HEK293 (cell line): ENCODE data around the gene MAP3K20.

Experiments used
- CTCF ChIA-PET: fragments of 350-600 bp; formaldehyde crosslinking; extraction: SDS; loops from one replicate; lab custom pipeline; 2021; ENCODE audit warnings: antibody characterized with exemption; lab: Yijun Ruan, JAX
- POLR2A ChIA-PET: fragments of 300-600 bp; formaldehyde crosslinking; extraction: SDS; loops from one replicate; lab custom pipeline; 2020; ENCODE audit warnings: antibody characterized with exemption, inconsistent platforms; lab: Yijun Ruan, JAX
- H3K27ac ChIP-seq: fragments of 200-500 bp; sonication (Bioruptor generic); 2 replicates; pipeline ENCODE4 v1.5.1; 2014; ENCODE audit warnings: low read depth, low read length, control low read depth, inconsistent platforms; ENCODE audit errors: extremely low read depth
- H3K36me3 ChIP-seq, 2 experiments: fragments of 200-500 bp in 1 of 2; sonication (Bioruptor generic) in 1 of 2; 1 replicate in 1 of 2; 2 replicates in 1 of 2; pipeline ENCODE4 v1.5.1; 2014 to 2017; ENCODE audit warnings: inconsistent platforms in 2 of 2, low read length in 2 of 2; ENCODE audit not compliant: control insufficient read depth in 2 of 2, insufficient read depth in 1 of 2
- H3K4me1 ChIP-seq: fragments of 200-500 bp; sonication (Bioruptor generic); 2 replicates; pipeline ENCODE4 v1.5.1; 2014; ENCODE audit warnings: mild to moderate bottlenecking, low read length, inconsistent platforms; ENCODE audit not compliant: control insufficient read depth, insufficient read depth
- H3K4me3 ChIP-seq: 2 replicates; pipeline ENCODE4 v1.5.1; 2011; ENCODE audit warnings: low read depth, mild to moderate bottlenecking, control low read depth, low read length, moderate library complexity
- H3K9me3 ChIP-seq: fragments of 200-500 bp; sonication (Bioruptor generic); 2 replicates; pipeline ENCODE4 v1.5.1; 2014; ENCODE audit warnings: low read depth, low read length, inconsistent platforms; ENCODE audit not compliant: control insufficient read depth, insufficient read depth
- AEBP2 ChIP-seq: fragments of 450-650 bp; formaldehyde crosslinking; IDR thresholded peaks from 2 replicates; pipeline ENCODE4 v1.5.1; 2016; ENCODE audit warnings: missing biosample characterization, missing genetic modification characterization, borderline replicate concordance
- GLIS1 ChIP-seq: fragments of 450-650 bp; formaldehyde crosslinking; IDR thresholded peaks from 2 replicates; pipeline ENCODE4 v1.5.1; 2016; ENCODE audit warnings: missing biosample characterization, missing genetic modification characterization
- INSM2 ChIP-seq: fragments of 450-650 bp; formaldehyde crosslinking; IDR thresholded peaks from 2 replicates; pipeline ENCODE4 v1.5.1; 2016; ENCODE audit warnings: missing biosample characterization, missing genetic modification characterization
- KLF9 ChIP-seq: fragments of 450-650 bp; formaldehyde crosslinking; IDR thresholded peaks from 2 replicates; pipeline ENCODE4 v1.5.1; 2016; ENCODE audit warnings: missing biosample characterization, missing genetic modification characterization, low read depth
- MYNN ChIP-seq: fragments of 450-650 bp; formaldehyde crosslinking; IDR thresholded peaks from 2 replicates; pipeline ENCODE4 v1.5.1; 2016; ENCODE audit warnings: missing biosample characterization, missing genetic modification characterization, borderline replicate concordance
- MZF1 ChIP-seq: fragments of 450-650 bp; formaldehyde crosslinking; IDR thresholded peaks from 2 replicates; pipeline ENCODE4 v1.5.1; 2017; ENCODE audit warnings: missing biosample characterization, missing genetic modification characterization, borderline replicate concordance
- RBAK ChIP-seq: fragments of 450-650 bp; formaldehyde crosslinking; IDR thresholded peaks from 2 replicates; pipeline ENCODE4 v1.5.1; 2016; ENCODE audit warnings: missing biosample characterization, missing genetic modification characterization
- TRIM28 ChIP-seq: IDR thresholded peaks from 2 replicates; pipeline ENCODE4 v1.6.1; 2011; ENCODE audit warnings: low read length, control low read depth, borderline replicate concordance
- WT1 ChIP-seq: fragments of 450-650 bp; formaldehyde crosslinking; IDR thresholded peaks from 2 replicates; pipeline ENCODE4 v1.5.1; 2016; ENCODE audit warnings: missing biosample characterization, missing genetic modification characterization
- ZFP3 ChIP-seq: fragments of 450-650 bp; formaldehyde crosslinking; IDR thresholded peaks from 2 replicates; pipeline ENCODE4 v1.5.1; 2016; ENCODE audit warnings: low read depth, missing biosample characterization, missing genetic modification characterization
- ZNF133 ChIP-seq: fragments of 450-650 bp; formaldehyde crosslinking; IDR thresholded peaks from 2 replicates; pipeline ENCODE4 v1.5.1; 2016; ENCODE audit warnings: missing biosample characterization, missing genetic modification characterization
- ZNF175 ChIP-seq: fragments of 450-650 bp; formaldehyde crosslinking; IDR thresholded peaks from 2 replicates; pipeline ENCODE4 v1.5.1; 2016; ENCODE audit warnings: missing biosample characterization, missing genetic modification characterization
- ZNF184 ChIP-seq: fragments of 450-650 bp; IDR thresholded peaks from 2 replicates; pipeline ENCODE4 v1.5.1; 2018; ENCODE audit warnings: missing biosample characterization, mild to moderate bottlenecking, missing genetic modification characterization
- ZNF274 ChIP-seq, 2 experiments: fragments of 200-500 bp in 1 of 2; fragments of 450-650 bp in 1 of 2; sonication (Bioruptor generic) in 1 of 2; formaldehyde crosslinking in 1 of 2; IDR thresholded peaks; 2 replicates each; pipeline versions ENCODE4 v1.5.1 to v1.6.1; 2014 to 2016; ENCODE audit warnings: borderline replicate concordance in 1 of 2, inconsistent platforms in 1 of 2, low read length in 1 of 2, missing biosample characterization in 1 of 2, missing genetic modification characterization in 1 of 2
- ZNF362 ChIP-seq: fragments of 450-650 bp; formaldehyde crosslinking; IDR thresholded peaks from 2 replicates; pipeline ENCODE4 v1.5.1; 2016; ENCODE audit warnings: missing biosample characterization, missing genetic modification characterization
- ZNF449 ChIP-seq: fragments of 450-650 bp; formaldehyde crosslinking; IDR thresholded peaks from 2 replicates; pipeline ENCODE4 v1.5.1; 2017; ENCODE audit warnings: missing biosample characterization, mild to moderate bottlenecking, missing genetic modification characterization, moderate library complexity
- ZNF558 ChIP-seq: fragments of 450-650 bp; formaldehyde crosslinking; IDR thresholded peaks from 2 replicates; pipeline ENCODE4 v1.5.1; 2016; ENCODE audit warnings: missing biosample characterization, missing genetic modification characterization
- ZNF560 ChIP-seq: fragments of 450-650 bp; formaldehyde crosslinking; IDR thresholded peaks from 2 replicates; pipeline ENCODE4 v1.5.1; 2017; ENCODE audit warnings: missing biosample characterization, missing genetic modification characterization, borderline replicate concordance
- ZNF561 ChIP-seq: fragments of 450-650 bp; IDR thresholded peaks from 2 replicates; pipeline ENCODE4 v1.5.1; 2018; ENCODE audit warnings: missing biosample characterization, missing genetic modification characterization, borderline replicate concordance
- ZNF596 ChIP-seq: fragments of 450-650 bp; IDR thresholded peaks from 2 replicates; pipeline ENCODE4 v1.5.0; 2018; ENCODE audit warnings: missing biosample characterization, mild to moderate bottlenecking, missing genetic modification characterization, moderate library complexity
- ZNF629 ChIP-seq: fragments of 450-650 bp; formaldehyde crosslinking; IDR thresholded peaks from 2 replicates; pipeline ENCODE4 v1.5.1; 2017; ENCODE audit warnings: missing biosample characterization, missing genetic modification characterization
- ZNF837 ChIP-seq: fragments of 450-650 bp; formaldehyde crosslinking; IDR thresholded peaks from 2 replicates; pipeline ENCODE4 v1.5.1; 2016; ENCODE audit warnings: missing biosample characterization, missing genetic modification characterization
- ZSCAN30 ChIP-seq: fragments of 450-650 bp; IDR thresholded peaks from 2 replicates; pipeline ENCODE4 v1.5.1; 2018; ENCODE audit warnings: missing biosample characterization, mild to moderate bottlenecking, missing genetic modification characterization, moderate library complexity
- TF ChIP-seq, protein P1 (sequence below): fragments of 450-650 bp; formaldehyde crosslinking; IDR thresholded peaks from 2 replicates; pipeline ENCODE4 v1.5.1; 2016; ENCODE audit warnings: missing biosample characterization, missing genetic modification characterization
- TF ChIP-seq, protein P2 (sequence below): fragments of 450-650 bp; formaldehyde crosslinking; IDR thresholded peaks from 2 replicates; pipeline ENCODE4 v1.5.1; 2017; ENCODE audit warnings: missing biosample characterization, missing genetic modification characterization
- TF ChIP-seq, protein P3 (sequence below): fragments of 450-650 bp; formaldehyde crosslinking; IDR thresholded peaks from 2 replicates; pipeline ENCODE4 v1.5.1; 2016; ENCODE audit warnings: missing biosample characterization, missing genetic modification characterization

The MAP3K20 gene

DNA sequence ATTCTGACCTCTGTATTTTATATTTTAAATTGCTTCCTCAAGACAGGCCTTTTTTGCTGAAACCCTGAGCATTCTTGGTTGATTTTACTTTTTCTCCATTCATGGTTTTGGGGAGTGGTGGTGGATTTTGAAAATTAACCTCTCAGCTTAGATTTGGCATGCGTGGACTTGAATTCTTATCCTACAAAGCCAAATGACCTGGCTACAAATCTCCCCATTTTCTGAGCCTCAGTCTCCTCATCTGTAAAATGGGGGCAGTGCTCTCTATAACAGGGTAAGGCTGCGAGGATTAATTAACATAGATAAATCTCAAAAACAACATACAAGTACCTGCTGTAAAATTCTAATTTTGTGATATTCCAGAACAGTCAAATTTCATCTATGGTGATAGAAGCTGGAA, 175.6 kb downstream of the MAP3K20 start:
- TF ChIP-seq ZNF560 (tag by site-specific recombination) (no peak), WT1 (no peak), GLIS1 (tag by site-specific recombination) (no peak), ZNF558 (tag by site-specific recombination) (no peak), ZNF362 (tag by site-specific recombination) (no peak), ZNF133 (tag by site-specific recombination) (no peak), AEBP2 (tag by site-specific recombination) (no peak), INSM2 (tag by site-specific recombination) (no peak), ZNF561 (tag by site-specific recombination) (no peak), KLF9 (tag by site-specific recombination) (no peak), MYNN (no peak), ZSCAN30 (tag by site-specific recombination) (no peak), ZNF837 (tag by site-specific recombination) (no peak), ZNF596 (tag by site-specific recombination) (no peak)
- TF ChIP-seq, protein P1, sequence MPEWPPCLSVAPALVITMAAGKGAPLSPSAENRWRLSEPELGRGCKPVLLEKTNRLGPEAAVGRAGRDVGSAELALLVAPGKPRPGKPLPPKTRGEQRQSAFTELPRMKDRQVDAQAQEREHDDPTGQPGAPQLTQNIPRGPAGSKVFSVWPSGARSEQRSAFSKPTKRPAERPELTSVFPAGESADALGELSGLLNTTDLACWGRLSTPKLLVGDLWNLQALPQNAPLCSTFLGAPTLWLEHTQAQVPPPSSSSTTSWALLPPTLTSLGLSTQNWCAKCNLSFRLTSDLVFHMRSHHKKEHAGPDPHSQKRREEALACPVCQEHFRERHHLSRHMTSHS (tag by site-specific recombination) = no peak
- TF ChIP-seq, protein P2, sequence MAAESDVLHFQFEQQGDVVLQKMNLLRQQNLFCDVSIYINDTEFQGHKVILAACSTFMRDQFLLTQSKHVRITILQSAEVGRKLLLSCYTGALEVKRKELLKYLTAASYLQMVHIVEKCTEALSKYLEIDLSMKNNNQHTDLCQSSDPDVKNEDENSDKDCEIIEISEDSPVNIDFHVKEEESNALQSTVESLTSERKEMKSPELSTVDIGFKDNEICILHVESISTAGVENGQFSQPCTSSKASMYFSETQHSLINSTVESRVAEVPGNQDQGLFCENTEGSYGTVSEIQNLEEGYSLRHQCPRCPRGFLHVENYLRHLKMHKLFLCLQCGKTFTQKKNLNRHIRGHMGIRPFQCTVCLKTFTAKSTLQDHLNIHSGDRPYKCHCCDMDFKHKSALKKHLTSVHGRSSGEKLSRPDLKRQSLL (tag by site-specific recombination) = no peak
- Histone ChIP-seq H3K4me1 (peaks cover 3% of the 10 kb centered on the region; the same call in 1 of the 2 replicates), H3K4me3 (no peak overlapping the region), H3K36me3 (no peaks in the 10 kb centered on the region), H3K27ac (no peak overlapping the region), H3K9me3 (no peaks in the 10 kb centered on the region)
- ChIA-PET POLR2A (no interaction called here), CTCF (interaction anchor here (0.5 kb wide), 1 partner anchor 294 kb away, joined by 3 read pairs; no protein-coding TSS in a partner anchor)

DNA sequence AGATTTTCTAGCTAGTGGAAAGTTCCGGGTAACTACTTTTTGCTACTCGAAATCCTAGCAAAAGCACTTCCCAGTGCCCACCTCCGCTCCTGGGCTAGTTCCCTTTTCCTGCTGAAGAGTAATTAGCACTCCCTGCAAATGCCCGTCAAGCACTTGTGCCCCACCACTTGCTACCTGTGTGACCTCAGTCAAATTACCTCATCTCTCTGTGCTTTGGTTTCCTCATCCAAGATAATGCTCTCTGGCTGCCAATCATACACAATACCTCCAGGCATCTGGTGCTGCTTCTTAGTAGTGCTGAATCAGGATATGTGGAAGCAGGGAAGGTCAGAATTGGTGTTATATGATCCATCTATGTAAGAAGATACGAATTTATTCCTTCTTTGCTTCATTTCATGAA, 176.9 kb downstream of the MAP3K20 start:
- Histone ChIP-seq H3K27ac (no peak overlapping the region), H3K36me3 (no peaks in the 10 kb centered on the region), H3K4me3 (no peak overlapping the region), H3K9me3 (no peaks in the 10 kb centered on the region), H3K4me1 (peaks cover 3% of the 10 kb centered on the region; the same call in 1 of the 2 replicates)
- ChIA-PET POLR2A (no interaction called here), CTCF (no interaction called here)
- TF ChIP-seq ZNF629 (tag by site-specific recombination) (peak; percentile 60; the same call in 1 of the 2 replicates), ZNF449 (tag by site-specific recombination) (no peak), ZNF561 (tag by site-specific recombination) (no peak), ZFP3 (no peak), MZF1 (no peak), ZNF175 (no peak), RBAK (tag by site-specific recombination) (no peak), TRIM28 (no peak), ZNF596 (tag by site-specific recombination) (no peak), ZNF184 (tag by site-specific recombination) (no peak), ZNF274 (IDR thresholded peaks at IDR 0.05; ENCODE audit: low read length) (no peak), ZNF274 (tag by site-specific recombination; IDR thresholded peaks at IDR 0.05; ENCODE audit: borderline replicate concordance) (no peak)
- TF ChIP-seq, protein P3, sequence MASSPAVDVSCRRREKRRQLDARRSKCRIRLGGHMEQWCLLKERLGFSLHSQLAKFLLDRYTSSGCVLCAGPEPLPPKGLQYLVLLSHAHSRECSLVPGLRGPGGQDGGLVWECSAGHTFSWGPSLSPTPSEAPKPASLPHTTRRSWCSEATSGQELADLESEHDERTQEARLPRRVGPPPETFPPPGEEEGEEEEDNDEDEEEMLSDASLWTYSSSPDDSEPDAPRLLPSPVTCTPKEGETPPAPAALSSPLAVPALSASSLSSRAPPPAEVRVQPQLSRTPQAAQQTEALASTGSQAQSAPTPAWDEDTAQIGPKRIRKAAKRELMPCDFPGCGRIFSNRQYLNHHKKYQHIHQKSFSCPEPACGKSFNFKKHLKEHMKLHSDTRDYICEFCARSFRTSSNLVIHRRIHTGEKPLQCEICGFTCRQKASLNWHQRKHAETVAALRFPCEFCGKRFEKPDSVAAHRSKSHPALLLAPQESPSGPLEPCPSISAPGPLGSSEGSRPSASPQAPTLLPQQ (tag by site-specific recombination) = no peak
